ENCODE data around the gene SRPK2. TPM values are rescaled to one million over a fixed set of nuclear protein-coding genes. Genes with fewer than 3 reads are reported as not detected.
"Not testable (repeated sequence)": the region's sequence is repeated elsewhere in the genome, so short reads cannot be mapped to it uniquely, and the experiment has no call there.

SRPK2 gene
- total and polyA plus RNA-seq, 4 donors, result 7.8 to 19.7 (median 16.7) TPM

- TF ChIP-seq TAF1 (conservative IDR thresholded peaks at IDR 0.05), result no peak
- Histone ChIP-seq H3K36me3 (ENCODE audit: control insufficient read depth in 4 of 4, insufficient read depth in 3 of 4, low read depth in 1 of 4, low read length in 3 of 4) (no peaks in the 10 kb centered on the region), H3K4me3 (ENCODE audit: low read depth in 1 of 3, low read length in 3 of 3) (no peak overlapping the region), H3K4me1 (ENCODE audit: control insufficient read depth in 4 of 4, insufficient read depth in 4 of 4, low read length in 3 of 4) (no peaks in the 10 kb centered on the region), H3K27ac (ENCODE audit: low read depth in 1 of 2, low read length in 2 of 2) (no peak overlapping the region), H3K9me3 (ENCODE audit: control insufficient read depth in 4 of 4, low read length in 3 of 4) (no peaks in the 10 kb centered on the region), H3K27me3 (ENCODE audit: control insufficient read depth in 4 of 4, insufficient read depth in 4 of 4, low read length in 3 of 4) (no peaks in the 10 kb centered on the region), H3K9ac (ENCODE audit: low read depth in 1 of 2, low read length in 2 of 2) (no peak overlapping the region)
- 38% methylated on average over 1 of the region's 1 CpG for WGBS
- DNase-seq (ENCODE audit: low spot score), result no peak
These were observed 61.5 kb downstream of the SRPK2 start for GRCh38 chr7:105327201-105327600.

GRCh38 chr7:105325216-105325904 lies 63.4 kb downstream of the SRPK2 start:
- no peak for DNase-seq (ENCODE audit: low spot score)
- WGBS, result 94% methylated on average over 5 of the region's 5 CpGs
- Histone ChIP-seq H3K4me3 (ENCODE audit: low read depth in 1 of 3, low read length in 3 of 3) (no peak overlapping the region), H3K27ac (ENCODE audit: low read depth in 1 of 2, low read length in 2 of 2) (no peak overlapping the region), H3K27me3 (ENCODE audit: control insufficient read depth in 4 of 4, insufficient read depth in 4 of 4, low read length in 3 of 4) (no peaks in the 10 kb centered on the region), H3K9me3 (ENCODE audit: control insufficient read depth in 4 of 4, low read length in 3 of 4) (no peaks in the 10 kb centered on the region), H3K4me1 (ENCODE audit: control insufficient read depth in 4 of 4, insufficient read depth in 4 of 4, low read length in 3 of 4) (no peaks in the 10 kb centered on the region), H3K9ac (ENCODE audit: low read depth in 1 of 2, low read length in 2 of 2) (no peak overlapping the region), H3K36me3 (ENCODE audit: control insufficient read depth in 4 of 4, insufficient read depth in 3 of 4, low read depth in 1 of 4, low read length in 3 of 4) (no peaks in the 10 kb centered on the region)
- TF ChIP-seq JUND (IDR thresholded peaks at IDR 0.05) (no peak), FOXA1 (IDR thresholded peaks at IDR 0.05) (no peak), SP1 (IDR thresholded peaks at IDR 0.05) (no peak), EGR1 (IDR thresholded peaks at IDR 0.05; ENCODE audit: low read depth in 2 of 2) (no peak), HNF4A (conservative IDR thresholded peaks at IDR 0.05) (no peak), HNF4G (IDR thresholded peaks at IDR 0.05) (no peak), FOXA2 (IDR thresholded peaks at IDR 0.05) (no peak), CTCF (IDR thresholded peaks at IDR 0.05; ENCODE audit: low read depth, low read length, missing input control) (no peak), GABPA (IDR thresholded peaks at IDR 0.05 in 1 of 2, conservative IDR thresholded peaks at IDR 0.05 in 1 of 2) (no peak), RAD21 (IDR thresholded peaks at IDR 0.05) (no peak), NR2F2 (IDR thresholded peaks at IDR 0.05) (no peak), REST (IDR thresholded peaks at IDR 0.05) (no peak), YY1 (IDR thresholded peaks at IDR 0.05) (no peak), ATF3 (IDR thresholded peaks at IDR 0.05) (no peak), MAX (IDR thresholded peaks at IDR 0.05) (no peak), ZBTB33 (IDR thresholded peaks at IDR 0.05) (no peak), RXRA (IDR thresholded peaks at IDR 0.05) (no peak), TAF1 (conservative IDR thresholded peaks at IDR 0.05) (no peak)

GRCh38 chr7:105324606-105325005 lies 64.1 kb downstream of the SRPK2 start:
- not testable (repeated sequence) for H3K4me1 ChIP-seq (ENCODE audit: control insufficient read depth in 4 of 4, insufficient read depth in 4 of 4, low read length in 3 of 4); H3K9me3 ChIP-seq (ENCODE audit: control insufficient read depth in 4 of 4, low read length in 3 of 4); H3K27me3 ChIP-seq (ENCODE audit: control insufficient read depth in 4 of 4, insufficient read depth in 4 of 4, low read length in 3 of 4); H3K36me3 ChIP-seq (ENCODE audit: control insufficient read depth in 4 of 4, insufficient read depth in 3 of 4, low read depth in 1 of 4, low read length in 3 of 4); H3K4me3 ChIP-seq (ENCODE audit: low read depth in 1 of 3, low read length in 3 of 3); H3K9ac ChIP-seq (ENCODE audit: low read depth in 1 of 2, low read length in 2 of 2); DNase-seq (ENCODE audit: low spot score); H3K27ac ChIP-seq (ENCODE audit: low read depth in 1 of 2, low read length in 2 of 2)
- WGBS, result 95% methylated on average over 8 of the region's 8 CpGs
